GM21390 (cell line): Measurements from ENCODE around the gene DDX27.
"Not testable (repeated sequence)": the region's sequence is repeated elsewhere in the genome, so short reads cannot be mapped to it uniquely, and the experiment has no call there.

Experiments used
- ATAC-seq: cut with Tn5 transposase; IDR thresholded peaks from one replicate; pipeline ENCODE4 v1.9.1; 2021; ENCODE audit not compliant: unreplicated experiment

DDX27 gene

DNA sequence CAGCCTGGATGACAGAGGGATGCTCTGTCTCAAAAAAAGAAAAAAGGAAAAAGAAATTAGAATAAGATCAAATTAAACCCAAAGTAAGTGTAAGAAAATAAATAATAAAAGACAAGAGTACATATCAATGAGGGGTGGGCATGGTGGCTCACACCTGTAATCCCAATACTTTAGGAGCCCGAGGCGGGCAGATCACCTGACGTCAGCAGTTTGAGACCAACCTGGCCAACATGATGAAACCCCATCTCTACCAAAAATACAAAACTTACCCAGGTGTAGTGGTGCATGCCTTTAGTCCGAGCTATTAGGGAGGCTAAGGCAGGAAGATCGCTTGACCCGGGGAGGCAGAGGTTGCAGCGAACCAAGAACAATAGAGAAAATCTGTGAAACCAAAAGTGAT is 16.2 kb upstream of the DDX27 start:
- no peak for ATAC-seq

DNA sequence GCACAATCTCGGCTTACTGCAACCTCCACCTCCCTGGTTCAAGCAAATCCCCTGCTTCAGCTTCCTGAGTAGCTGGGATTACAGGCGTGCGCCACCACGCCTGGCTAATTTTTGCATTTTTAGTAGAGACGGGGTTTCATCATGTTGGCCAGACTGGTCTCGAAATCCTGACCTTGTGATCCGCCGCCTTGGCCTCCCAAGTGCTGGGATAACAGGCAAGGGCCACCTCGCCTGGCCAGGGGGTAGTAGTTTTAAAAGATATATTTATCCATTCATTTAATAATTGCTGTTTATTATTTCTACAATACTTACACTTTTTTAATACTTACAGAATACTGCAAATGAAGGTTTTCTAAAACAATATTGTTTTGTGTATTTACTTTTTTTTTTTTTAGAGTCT is 15.5 kb upstream of the DDX27 start:
- ATAC-seq: no peak

DNA sequence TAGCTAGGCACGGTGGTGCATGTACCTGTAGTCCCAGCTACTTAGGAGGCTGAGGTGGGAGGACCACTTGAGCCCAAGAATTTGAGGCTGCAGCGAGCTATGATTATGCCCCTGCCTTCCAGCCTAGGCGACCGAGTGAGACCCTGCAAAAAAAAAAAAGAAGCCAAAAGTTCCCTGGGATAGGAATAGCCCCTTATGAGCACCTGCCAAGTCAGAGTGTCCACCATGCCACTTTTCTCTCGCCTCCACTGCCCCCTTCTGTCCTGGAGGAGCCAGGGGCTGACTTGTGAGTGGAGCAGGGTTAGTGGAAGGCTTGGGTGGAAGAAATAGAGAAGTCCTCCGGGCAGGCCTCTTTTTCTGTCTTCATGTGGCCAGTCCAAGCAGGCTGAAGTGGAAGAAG is 12.1 kb upstream of the DDX27 start:
- ATAC-seq: no peak

DNA sequence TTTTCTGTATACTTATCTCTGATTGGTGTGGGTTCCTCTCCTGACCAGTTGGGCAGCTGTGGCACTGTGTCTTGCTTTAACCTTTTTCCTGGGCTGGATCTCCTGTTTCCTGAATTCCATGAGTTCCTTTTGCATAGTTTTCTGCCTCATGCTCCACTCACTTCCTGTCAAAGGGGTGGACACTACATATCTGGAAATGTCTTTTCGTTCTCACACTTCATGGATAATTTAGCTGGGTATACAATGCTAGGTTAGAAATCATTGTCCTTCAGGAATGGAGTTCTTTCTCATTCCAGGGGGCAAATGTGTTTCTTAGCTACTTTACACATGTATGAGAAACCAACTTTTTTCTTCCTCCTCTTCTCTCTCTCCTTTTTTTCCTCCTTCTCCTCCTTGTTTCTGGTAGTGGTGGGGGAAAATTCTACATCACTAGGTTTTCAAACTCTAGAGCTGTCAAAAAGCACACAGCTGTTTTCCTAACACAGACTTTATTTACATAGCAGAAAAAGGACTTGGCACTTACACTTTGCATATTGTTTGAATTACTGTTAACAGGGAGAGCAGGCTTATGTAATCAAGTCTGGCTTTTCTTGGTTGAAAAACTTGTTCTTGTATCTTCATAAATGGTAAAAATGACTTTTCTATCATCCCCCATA is 9.0 kb upstream of the DDX27 start:
- ATAC-seq: no peak

DNA sequence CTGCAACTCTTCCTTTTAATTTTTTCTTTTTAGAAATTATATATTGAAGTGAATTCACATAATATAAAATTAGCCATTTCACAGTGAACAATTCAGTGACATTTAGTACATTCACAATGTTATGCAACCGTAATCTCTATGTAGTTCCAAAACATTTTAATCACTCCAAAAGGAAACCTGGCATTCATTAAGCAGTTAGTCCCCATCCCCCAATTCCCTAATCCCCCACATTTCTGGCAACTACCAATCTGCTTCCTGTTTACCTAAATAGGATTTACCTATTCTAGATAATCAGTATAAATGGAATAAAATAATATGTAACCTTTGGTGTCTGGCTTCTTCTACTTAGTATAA is 8.5 kb upstream of the DDX27 start:
- no peak for ATAC-seq

DNA sequence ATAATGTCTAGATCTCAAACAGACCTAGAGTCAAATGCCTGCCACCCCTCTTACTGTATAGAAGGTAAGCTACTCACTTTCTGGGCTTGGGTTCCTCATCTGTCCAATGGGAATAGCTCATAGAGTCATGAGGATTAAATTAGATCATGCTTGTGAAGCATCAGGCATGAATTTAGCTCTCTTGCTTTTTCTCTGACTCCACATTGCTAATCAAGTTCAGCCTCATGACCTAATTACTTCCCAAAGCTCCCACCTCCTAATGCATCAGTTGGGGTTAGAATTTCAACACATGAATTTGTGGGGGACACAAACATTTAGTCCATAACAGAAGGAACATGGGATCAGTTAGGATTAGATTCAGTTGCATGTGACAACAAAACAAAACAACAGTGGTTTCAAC is 4.6 kb upstream of the DDX27 start:
- no peak for ATAC-seq

DNA sequence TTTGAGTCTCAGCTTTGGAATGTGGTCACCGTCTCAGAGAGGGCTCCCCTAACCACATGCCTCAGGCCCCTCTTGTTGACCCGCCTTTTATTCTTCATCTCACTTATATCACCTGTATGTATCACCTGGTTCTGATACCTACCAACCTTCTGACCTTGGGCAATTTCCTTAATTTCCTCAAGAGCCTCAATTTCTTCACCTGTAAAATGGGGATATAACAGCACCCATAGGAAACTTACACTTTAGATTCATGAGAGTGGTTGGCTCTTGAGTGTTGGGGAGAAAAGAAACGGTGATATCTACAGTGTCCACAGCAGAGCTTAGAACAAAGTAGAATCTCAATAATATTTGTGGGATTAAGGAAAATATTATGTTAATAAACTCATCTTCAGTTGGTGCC is 4.0 kb upstream of the DDX27 start:
- ATAC-seq: no peak

DNA sequence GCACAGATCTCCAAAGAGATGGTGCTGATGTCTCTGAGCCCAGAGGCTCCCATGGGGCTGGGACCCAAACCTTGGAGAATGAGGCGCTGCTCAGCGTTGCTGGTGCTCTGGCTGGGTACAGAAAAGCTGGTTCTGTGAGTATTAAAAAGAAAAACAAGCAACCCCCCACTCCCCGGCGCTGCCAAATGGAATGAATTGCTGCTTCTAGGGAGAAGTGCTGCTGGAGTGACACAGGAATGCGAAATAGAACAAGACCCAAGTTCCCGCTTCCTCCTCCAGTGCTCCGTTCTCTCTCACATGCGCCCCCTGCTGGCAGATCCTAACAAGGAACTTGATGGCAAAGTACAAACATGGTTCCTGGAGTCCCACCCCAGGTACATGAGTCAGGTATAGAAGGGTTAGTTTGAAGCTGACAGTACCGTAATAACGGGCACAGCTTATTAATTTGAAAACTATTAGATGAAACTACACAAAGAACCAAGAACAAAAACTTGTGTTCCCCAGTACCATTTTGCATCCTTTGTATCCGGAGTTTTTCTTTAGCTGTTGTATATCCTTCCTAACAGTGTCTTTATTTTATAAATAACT is 2.1 kb upstream of the DDX27 start:
- no peak for ATAC-seq

DNA sequence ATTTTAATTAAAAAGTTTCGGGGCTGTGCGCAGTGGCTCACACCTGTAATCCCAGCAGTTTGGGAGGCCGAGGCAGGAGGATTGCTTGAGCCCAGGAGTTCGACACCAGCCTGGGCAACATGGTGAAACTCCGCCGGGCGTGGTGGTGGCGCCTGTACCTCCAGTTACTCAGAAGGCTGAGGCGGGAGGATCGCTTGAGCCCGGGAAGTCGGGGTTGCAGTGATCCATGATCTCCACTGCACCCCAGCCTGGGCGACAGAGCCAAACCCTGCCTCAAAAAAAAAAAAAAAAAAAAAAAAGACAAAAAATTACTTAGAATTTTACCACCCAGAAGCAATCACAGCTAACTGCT is 501 bp upstream of the DDX27 start:
- not testable (repeated sequence) for ATAC-seq

DNA sequence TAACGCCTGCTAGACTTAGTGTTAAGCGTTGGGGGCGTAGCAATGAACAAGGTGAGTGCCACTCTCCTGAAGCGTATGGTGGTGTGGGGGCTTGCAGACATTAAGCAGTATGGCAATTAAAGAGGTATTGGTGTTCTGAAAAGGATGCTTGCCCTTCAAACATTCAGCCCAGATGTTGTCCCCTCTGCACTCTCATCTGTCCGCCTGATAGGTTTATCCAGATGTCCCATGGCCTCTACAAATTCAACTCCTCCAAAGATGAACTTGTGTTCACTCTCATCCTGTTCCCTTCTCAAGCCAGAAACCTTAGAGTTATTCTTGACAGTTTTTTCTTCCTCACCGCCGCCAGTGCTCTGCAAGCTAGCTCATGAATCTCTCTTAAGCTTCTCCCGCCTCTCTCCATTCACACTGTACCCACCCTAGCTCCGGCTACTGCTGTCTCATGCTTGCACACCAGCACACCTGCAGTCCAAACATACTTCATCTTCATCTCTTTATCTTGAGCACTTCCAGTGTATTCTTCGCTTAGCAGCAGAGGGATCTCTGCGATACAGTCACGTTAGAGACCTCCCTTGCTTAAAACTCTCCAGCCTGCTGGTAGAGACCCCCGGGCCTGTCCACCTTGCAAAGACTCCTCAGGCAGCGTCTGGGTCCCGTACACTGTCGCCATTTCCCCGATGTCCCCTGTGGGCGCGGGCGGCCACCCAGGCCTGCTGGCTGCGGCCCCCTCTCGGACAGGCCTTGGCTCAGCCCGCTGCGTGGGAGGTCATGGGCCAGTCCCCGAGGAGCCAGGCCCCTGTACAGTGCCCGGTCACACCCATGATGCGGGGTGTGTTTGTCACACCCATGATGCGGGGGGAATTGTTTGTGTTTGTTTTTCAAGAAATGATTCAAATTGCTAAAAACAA is 962 bp downstream of the DDX27 start:
- no peak for ATAC-seq

DNA sequence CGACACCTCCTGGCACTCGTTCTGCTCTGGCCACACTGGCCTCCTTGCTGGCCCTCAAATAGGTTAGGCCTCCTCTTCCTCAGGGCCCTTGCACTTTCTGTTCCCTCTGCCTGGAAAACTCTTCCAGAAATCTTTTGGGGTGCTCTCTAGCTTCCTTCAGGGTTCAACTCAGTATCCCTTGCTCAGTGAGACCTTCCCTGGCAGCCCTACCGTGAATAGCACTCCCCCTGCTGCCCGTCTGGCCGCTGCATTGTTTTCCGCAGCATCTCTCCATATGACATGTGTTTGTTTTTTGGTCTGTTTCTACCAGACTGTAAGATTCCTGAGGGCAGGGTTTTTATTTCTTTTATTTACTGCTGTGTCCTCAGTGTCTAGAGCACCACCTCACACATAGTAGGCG is 6.7 kb downstream of the DDX27 start:
- no peak for ATAC-seq

DNA sequence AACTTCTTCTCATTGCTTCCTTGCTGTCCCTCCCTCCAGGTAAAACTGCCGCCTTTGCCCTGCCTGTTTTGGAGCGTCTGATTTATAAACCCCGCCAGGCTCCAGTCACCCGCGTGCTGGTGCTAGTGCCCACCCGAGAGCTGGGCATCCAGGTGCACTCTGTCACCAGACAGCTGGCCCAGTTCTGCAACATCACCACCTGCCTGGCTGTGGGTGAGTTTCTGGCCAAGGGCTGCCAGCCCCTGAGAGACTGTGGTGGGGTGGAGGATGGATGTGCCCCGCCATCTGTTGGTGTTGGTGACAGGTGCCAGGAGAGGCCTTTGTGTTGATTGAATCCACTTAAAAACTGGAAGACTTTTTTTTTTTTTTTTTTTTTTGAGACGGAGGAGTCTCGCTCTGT is 9.5 kb downstream of the DDX27 start:
- ATAC-seq: no peak

DNA sequence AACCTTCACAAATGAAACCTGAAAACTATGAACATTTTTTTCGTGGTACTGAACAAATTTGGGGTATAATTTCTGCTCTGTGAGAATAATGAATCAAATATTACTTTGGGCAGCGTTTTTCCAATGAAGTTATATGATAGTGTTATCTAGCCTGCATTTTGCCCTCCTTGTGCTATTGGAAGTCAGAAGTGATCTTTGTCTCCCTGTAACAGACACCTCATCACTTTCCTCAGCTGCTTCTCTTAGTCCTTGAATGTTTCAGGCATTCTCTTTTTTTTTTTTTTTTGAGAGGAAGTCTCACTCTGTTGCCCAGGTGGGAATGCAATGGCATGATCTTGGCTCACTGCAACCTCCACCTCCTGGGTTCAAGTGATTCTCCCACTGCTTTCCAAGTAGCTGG is 10.2 kb downstream of the DDX27 start:
- no peak for ATAC-seq

DNA sequence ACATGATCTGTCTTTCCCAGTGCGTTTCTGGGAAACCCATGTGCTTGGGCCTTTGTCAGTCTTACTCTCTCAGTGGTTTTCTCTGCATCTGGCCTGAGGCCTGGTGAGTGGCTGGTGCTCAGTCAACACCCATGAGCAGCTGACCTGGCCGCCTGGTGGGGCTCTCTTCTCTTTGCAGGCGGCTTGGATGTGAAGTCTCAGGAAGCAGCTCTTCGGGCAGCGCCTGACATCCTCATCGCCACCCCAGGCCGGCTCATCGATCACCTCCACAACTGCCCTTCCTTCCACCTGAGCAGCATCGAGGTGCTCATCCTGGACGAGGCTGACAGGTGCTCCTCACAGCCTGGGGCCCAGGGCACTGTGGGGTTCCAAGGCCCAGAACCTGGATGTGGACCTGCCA is 10.8 kb downstream of the DDX27 start:
- ATAC-seq: no peak

DNA sequence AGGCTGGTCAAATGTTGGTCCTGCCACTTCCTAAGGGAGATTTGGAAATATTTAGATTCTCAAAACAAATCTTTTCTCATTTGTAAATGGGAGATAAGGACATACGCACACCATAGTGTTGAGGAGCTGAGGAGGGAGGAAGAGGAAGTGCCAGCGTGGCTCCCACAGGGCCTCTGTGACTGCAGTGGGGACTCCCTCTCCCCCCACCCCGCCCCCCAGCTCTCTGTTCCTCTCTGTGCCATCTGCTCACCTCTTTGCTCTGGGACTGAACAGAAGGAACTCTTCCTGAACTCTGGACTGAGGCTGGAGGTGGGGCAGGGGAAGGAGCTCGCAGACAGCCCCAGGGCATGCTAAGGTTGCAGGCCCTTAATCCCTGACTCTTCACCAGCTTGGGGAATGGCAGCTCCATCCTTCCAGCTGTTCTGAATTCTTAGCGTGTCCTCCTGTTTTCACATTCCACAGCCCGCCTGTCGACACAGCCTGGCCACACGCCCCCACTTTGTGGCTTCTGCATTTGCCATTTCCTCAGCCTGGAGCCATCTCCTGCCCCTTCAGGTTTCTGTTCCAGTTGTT is 11.4 kb downstream of the DDX27 start:
- no peak for ATAC-seq

DNA sequence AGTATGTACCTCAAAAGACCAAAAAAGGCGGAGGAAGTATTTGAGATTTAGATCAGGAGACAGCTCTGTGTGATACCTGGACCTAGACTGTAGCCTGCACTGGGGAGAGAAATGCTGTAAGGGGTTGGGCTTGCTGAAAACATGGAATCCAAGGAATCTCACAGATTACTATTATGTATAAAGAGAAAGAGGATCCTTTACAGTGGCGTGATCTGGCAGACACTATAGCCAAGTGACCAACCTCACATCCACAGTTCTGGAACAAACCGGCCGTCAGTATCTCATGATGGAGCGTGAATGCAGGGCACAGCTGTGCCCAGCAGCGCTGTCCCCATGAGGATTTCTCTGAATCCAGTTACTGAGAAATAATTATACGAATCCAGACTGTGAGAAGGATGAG is 12.3 kb downstream of the DDX27 start:
- no peak for ATAC-seq

DNA sequence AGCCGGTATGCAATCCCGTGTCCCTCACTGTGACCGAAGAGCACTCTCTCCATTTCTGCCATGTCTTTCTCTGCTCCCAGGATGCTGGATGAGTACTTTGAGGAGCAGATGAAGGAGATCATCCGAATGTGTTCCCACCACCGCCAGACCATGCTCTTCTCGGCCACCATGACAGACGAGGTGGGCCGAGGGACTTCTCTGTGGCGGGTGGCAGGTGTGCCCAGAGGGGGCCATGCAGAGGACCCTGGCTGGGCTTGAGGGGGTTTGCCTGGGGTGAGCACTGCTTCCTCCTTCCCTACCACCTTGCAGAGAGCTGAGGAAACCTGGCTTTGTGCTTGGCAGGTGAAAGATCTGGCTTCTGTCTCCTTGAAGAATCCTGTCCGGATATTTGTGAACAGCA is 14.0 kb downstream of the DDX27 start:
- ATAC-seq: no peak

DNA sequence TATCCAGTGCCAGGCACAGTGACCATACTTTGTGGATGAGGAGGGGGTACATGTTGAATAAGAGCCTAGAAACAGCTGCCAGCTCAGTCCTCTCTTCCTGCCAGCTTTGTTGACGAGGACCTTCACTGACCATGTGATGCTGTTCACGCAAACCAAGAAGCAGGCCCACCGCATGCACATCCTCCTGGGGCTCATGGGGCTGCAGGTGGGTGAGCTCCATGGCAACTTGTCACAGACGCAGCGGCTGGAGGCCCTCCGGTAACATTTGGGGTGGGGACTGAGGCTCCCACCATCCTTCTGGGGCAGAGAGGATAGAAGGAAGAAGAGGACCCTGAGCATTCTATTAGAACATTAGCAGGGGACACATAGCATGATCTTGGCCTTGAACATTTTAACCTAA is 15.6 kb downstream of the DDX27 start:
- ATAC-seq: no peak

DNA sequence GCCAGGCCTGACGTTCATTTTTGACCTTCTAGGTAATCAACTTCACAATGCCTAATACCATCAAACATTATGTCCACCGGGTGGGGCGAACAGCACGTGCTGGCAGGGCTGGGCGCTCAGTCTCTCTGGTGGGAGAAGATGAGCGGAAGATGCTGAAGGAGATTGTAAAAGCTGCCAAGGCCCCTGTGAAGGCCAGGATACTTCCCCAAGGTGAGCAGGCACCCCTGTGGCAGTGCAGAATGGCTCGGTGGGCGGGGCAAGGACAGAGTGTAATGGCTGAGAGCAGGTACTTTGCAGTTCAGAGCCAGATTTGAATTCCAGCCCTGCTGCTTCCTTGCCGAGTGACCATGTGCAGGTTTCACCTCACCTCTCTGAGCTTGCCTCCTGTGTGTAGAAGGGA is 17.1 kb downstream of the DDX27 start:
- no peak for ATAC-seq

DNA sequence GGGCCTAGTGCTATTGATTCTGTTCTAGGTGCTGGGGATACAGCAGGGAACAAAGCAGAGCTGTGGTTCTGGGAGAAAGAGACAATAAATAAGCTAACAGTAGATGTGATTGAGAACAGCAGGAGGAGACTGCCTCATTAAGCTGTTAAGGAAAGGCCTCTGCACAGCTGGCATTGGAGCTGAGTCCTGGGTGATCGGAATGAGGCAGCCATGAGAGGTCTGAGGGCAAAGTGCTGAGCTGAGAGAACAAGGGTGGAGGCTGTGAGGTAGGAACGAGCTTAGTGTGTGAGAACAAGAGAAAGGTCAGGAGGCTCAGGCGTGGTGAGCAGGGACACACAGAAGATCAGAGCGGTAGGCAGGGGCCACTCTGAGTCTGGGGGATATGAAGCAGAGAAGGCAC is 18.3 kb downstream of the DDX27 start:
- ATAC-seq: no peak

DNA sequence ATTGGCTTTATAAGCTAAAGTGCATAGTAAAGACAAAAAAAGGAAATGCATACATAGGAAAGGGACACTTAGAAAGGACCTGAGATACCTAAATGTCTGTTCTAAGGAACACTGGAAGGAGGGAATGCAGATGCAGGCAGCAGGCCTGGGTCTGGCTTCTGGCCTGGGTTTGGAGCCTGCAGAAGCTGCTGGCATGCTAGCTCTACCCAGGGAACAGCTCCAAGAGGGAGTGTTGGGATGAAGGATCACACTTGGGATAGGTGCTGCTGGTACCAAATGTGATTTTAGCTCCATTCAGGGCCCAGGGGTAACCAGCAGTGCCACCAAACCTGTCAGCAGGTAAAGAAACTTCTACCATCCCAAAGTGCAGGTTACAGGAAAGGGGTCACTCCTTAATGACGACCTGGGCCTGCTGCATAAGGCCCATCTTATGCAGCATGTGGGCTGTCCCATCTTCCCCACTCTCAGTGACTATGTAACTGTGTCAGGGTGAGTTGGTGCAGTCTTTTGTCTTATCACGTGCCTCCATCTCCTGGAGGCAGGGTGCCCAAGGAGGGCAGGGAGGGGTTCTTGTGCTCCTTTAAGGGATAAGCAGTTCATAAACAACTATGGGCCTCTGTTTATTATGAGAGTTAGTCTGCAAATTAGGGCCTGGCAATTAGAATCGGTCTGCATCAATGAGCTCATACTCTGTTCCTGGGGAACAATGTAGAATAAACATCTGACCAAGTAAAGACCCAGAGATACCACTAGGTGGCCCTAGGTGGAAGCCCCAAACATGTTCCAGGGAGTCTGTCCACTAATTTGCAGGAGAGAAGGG is 26.9 kb downstream of the DDX27 start:
- no peak for ATAC-seq
